Mammary epithelial cell (primary cell): Measurements from ENCODE around the gene OFD1.

ENCODE experiments used
- EZH2 ChIP-seq: IDR thresholded peaks from 2 replicates; pipeline ENCODE4 v1.6.1; 2012; ENCODE audit warnings: low read length, inconsistent platforms, borderline replicate concordance
- TF ChIP-seq, protein P1 (sequence below), 2 donors: IDR thresholded peaks in 1 of 2; conservative IDR thresholded peaks in 1 of 2; 2 replicates each; pipeline ENCODE4 v1.5.1; 2011 to 2012; ENCODE audit warnings: inconsistent platforms in 2 of 2, low read length in 2 of 2, mild to moderate bottlenecking in 2 of 2, control low read depth in 1 of 2, low read depth in 1 of 2; ENCODE audit not compliant: insufficient read depth in 1 of 2; ENCODE audit errors: extremely low read depth in 1 of 2

DNA sequence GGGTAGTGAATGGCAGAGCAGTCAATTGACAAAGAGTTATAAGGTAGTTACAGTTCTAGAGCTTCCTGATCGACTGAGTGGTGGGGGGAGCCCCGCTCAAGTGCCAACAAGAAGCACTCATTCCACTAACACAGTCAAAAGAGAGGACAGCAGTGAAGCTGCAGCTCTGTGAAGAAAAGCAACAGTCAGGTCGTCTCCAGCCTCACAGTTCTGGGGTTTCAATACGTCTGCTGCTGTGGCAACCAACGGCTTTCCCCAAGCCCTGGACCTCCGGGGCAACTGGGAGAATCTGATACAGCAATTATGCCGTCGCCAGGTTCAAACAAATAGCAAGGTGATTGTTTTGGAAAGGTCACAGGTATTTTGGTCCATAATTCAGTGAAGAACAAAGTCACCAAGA is 51.5 kb downstream of the OFD1 start:
- TF ChIP-seq, protein P1, sequence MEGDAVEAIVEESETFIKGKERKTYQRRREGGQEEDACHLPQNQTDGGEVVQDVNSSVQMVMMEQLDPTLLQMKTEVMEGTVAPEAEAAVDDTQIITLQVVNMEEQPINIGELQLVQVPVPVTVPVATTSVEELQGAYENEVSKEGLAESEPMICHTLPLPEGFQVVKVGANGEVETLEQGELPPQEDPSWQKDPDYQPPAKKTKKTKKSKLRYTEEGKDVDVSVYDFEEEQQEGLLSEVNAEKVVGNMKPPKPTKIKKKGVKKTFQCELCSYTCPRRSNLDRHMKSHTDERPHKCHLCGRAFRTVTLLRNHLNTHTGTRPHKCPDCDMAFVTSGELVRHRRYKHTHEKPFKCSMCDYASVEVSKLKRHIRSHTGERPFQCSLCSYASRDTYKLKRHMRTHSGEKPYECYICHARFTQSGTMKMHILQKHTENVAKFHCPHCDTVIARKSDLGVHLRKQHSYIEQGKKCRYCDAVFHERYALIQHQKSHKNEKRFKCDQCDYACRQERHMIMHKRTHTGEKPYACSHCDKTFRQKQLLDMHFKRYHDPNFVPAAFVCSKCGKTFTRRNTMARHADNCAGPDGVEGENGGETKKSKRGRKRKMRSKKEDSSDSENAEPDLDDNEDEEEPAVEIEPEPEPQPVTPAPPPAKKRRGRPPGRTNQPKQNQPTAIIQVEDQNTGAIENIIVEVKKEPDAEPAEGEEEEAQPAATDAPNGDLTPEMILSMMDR (conservative IDR thresholded peaks at IDR 0.05 in 1 of 2, IDR thresholded peaks at IDR 0.05 in 1 of 2; ENCODE audit: extremely low read depth in 1 of 2, insufficient read depth in 1 of 2, low read depth in 1 of 2, low read length in 2 of 2): no peak
- no peak for TF ChIP-seq EZH2
